NCI-H226 (cell line): ENCODE results near the gene SOWAHC.
"Not testable (repeated sequence)": the region's sequence is repeated elsewhere in the genome, so short reads cannot be mapped to it uniquely, and the experiment has no call there.

Experiments
- DNase-seq: peaks from one replicate; pipeline ENCODE4 v3.0.0-alpha.2; 2015

SOWAHC gene, protein sequence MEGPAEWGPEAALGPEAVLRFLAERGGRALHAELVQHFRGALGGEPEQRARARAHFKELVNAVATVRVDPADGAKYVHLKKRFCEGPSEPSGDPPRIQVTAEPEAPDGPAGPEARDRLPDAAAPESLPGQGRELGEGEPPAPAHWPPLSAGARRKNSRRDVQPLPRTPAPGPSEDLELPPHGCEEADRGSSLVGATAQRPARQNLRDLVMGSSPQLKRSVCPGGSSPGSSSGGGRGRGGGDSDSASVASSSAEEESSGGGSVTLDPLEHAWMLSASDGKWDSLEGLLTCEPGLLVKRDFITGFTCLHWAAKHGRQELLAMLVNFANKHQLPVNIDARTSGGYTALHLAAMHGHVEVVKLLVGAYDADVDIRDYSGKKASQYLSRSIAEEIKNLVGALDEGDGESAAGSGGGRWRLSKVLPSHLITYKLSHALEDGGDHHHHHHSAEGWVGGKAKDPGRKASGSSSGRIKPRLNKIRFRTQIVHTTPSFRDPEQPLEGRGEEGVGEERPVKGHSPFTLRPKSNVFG

DNA sequence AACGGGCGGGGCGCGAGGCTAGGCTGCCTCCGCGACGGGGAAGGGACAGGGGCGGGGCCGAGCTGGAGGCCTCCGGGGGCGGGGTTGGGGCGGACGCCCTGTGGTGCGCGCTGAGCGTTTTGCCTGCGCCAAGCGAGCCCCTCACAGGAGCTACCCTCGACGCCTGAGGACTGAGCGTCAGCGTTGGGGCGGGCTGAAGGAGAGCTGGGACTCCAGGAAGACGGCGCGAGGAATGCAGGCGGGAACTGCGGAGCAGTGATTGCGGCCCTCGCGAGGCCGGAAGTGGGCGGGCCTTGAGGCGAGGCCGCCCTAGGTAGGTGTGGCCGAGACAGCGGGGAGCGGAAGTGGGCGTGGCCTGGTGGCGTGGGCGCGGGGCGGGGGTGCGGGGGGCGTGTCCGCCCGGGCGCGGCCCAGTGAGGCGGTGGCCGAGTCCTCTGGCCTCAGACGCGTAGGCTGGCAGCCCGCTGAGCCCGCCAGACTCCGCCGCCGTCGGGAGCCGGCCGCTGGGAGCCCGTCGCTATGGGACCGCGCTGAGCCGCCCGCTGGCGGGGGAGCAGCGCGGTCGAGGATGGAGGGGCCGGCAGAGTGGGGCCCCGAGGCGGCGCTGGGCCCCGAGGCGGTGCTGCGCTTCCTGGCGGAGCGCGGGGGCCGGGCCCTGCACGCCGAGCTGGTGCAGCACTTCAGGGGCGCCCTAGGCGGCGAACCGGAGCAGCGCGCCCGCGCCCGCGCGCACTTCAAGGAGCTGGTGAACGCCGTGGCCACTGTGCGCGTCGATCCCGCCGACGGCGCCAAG lies at the start of gene SOWAHC, which contains the start of gene SEPTIN10:
SOWAHC (plus strand) TSS at position 443 of the 793 bp plus-strand sequence; CDS start at position 569, 126 bp downstream.
SEPTIN10 (minus strand) TSS at position 45 of the 793 bp plus-strand sequence. CDS start 139 bp downstream, outside the sequence.
- DNase-seq: peak; percentile 99

DNA sequence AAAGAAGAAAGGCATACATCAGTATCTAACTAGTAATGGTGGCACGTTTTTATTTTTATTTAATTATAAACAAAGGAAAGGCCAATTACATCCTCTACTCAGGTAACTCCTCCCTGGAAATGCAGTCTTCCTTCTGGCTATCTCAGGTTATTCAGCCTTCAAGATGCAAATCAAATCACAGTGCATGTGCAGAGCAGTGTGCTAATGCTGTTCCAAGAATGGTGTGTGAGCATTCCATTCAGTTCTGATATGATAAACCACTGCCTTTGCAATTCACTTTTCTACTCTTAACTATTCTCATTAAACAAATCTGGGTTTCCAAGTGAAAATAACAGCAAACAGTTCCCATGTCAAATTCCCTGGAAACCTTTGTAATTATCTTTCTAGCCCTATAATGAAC lies 38.8 kb upstream of the SOWAHC start:
- no peak for DNase-seq

DNA sequence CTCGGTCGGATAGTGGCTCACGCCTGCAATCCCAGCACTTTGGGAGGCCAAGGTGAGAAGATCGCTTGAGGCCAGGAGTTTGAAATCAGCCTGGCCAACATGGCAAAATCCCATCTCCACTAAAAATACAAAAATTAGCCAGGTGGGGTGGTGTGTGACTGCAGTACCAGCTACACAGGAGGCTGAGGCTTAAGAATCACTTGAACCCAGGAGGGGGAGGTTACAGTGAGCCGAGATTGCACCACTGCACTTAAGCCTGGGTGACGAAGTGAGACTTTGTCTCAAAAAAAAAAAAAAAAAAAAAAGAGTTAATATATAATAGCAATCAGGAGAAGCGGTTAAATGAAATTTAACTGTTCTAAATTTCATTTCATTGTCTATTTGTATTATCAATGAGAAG lies 36.5 kb upstream of the SOWAHC start:
- not testable (repeated sequence) for DNase-seq

DNA sequence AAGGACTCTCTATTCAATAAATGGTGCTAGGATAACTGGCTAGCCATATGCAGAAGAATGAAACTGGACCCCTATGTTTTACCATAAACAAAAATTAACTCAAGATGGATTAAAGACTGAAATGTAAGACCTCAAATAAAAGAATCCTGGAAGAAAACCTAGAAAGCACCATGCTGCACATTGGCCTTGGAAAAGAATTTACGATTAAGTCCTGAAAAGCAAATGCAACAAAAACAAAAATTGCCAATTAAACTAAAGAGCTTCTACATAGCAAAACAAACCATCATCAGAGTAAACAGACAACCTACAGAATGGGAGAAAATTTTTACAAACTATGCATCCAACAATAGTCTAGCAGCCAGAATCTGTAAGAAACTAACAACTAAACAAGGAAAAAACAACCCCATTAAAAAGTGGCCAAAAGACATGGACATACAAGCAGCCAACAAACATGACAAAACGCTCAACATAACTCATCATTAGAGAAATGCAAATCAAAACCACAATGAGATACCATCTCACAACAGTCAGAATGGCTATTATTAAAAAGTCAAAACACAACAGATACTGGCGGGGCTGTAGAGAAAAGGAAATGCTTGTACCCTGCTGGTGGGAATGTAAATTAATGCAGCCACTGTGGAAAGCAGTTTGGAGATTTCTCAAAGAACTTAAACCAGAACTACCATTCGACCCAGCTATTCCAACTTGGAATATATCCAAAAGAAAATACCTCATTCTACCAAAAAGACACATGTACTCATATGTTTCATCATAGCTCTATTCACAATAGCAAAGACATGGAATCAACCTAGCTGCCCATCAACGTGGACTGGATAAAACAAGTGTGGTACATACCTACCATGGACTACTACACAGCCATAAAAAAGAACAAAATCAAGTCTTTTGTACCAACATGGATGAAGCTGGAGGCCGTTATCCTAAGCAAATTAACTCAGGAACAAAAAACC lies 31.0 kb upstream of the SOWAHC start:
- DNase-seq: peak; percentile 6

DNA sequence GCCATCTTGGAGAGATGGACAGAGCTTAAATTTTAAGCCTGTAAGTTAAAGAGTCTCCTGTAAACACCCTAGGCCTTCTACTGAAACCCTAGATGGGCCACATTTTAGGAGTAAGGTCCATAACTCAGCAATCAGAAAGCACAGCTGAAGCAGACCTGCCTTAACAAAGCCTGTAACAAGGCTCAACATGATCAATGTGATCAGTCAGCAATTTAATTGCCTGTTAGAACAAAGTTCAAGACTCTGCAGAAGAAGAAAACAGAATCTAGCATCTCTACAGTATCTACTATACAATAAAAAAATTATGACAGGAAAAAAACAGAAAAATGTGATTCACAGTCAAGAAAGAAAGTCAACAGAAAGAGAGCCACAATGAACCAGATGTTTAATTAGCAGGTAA lies 27.5 kb upstream of the SOWAHC start:
- no peak for DNase-seq

DNA sequence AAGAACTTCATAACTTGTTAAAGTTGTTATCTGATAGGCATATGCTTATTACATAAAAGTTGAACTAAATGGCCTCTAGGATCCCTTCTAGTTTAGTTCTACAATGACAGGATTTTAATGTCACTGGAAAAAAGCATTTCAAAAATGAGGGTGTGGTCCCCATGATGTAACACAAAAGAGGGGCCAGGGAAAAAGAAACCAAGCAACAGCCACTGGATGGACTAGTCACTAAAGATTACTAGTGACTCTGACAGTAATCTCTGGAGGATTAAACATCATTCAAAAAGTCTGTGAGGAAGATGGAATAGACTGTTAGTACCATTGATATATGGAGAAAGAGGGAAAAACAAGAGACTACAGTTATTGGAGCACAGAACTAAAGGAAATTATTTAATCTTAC lies 23.0 kb upstream of the SOWAHC start:
- DNase-seq: no peak

DNA sequence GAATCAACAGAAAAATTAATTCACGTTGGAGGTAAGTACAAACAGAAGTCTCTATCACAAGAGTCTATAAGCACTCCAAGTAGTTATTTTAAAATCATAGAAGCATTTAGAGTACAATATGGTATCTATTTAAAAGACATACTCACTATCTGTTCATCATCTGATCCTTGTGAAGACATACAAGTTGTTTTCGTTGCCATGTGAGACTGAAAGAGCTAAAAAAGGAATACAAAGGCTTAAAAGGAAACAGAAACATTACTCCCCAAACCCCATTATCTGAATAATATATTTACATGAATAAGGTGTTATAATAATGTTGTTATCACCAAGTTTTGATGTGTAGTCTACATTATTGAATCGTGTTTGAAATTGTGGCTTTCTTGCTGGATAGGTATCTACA lies 21.3 kb upstream of the SOWAHC start:
- no peak for DNase-seq

DNA sequence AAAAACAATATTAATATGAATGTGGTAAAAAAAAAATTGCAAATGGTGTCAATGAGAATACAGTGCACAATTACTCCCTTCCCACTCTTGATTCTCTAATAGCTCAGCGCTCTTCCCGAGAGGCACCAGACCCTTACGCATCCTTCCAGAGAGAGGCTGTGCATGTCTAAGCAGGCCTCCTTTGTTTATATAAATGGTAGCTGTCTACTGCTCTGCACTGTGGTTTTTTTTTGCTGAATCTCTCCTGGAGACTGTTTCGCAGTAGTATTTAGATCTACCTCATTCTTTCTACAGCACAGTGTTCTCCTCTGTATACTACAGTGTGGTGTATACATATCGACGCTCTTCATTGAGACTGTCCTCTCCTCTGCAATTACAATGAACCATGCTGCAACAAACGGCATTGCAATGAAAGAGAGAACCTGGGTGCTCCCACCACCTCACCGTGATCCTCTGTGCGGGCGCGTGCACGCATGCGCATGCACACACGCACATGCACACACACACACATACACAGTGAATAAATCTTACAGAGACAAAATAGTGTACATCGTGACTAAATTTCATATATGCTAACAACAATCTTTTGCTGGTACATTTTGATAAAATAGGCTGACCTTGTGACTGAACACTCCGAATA lies 19.8 kb upstream of the SOWAHC start:
- DNase-seq: no peak

DNA sequence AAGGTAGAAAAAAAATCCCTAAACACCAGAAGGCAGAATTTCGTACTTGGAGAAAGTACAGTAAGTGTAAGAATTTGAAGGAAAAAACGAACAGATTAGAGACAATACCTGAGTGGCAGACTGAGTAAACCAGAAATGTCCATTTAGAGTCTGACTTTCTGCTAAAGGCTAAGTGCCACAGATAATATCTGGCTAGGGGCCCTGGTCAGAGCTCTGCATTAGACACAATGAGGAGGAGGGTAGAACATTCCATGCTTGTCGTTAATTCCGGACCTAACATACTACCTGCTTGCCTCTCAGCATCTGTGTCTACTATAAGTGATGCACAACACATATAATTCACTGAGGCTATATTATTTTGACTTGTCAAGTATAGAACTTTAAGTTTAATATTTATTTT lies 18.5 kb upstream of the SOWAHC start:
- DNase-seq: no peak

DNA sequence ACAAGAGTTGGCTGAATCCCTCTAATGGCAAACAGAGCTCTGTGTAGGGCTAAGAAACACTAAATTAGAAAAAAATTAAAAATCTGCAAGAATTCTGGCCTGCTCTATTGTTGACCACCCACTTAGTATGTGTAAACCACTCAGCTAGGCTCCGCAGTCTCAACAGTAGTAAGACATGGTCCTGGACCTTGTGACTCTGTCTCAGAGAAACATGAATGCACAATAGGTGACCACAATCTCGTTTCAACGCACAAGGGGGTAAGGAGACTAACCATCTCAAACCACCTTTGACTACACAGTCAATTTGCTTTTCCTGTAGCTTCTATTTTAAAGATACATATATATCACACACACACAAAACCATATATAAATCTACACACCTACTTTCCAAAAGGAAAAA lies 16.9 kb upstream of the SOWAHC start:
- no peak for DNase-seq

DNA sequence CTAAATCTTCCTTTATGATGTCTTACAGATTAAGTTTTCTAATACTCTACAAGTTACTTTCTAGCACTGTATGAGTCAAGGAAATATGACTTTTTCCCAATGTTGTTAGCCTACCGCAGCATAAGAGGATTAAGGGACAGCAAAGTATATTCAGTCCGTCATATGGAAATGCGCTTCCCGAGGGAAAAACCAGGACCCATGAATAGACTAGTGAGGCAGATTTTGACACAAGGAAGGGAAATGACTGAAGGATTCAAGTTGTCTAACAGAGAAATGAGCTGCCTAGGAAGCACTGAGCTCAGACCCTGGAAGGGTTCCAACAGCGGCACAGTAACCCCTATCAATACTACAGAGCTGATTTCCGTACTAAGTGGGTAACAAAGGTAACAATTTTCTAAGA lies 12.4 kb upstream of the SOWAHC start:
- no peak for DNase-seq

DNA sequence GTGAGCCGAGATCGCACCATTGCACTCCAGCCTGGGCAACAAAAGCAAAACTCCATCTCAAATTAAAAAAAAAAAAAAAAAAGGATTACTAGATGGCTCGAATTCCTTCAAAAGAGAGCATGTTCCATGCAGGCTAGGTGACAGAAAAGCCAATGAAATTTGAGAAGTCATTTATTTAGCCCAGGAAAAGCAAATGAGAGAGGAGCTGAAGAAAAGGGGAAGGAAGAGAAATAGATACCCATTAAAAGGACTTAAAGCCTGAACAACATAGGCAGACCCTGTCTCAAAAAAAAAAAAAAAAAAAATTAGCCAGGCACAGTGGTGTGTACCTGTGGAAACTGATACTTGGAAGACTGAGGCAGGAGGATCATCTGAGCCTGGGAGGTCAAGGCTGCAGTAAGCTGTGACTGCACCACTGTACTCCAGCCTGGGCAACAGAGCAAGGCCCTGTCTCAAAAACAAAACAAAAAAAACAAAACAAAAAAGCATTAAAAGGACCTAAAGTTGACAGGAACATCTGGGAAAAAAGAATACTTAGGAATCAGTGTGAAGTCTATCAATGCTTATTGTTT lies 11.5 kb upstream of the SOWAHC start:
- DNase-seq: no peak

DNA sequence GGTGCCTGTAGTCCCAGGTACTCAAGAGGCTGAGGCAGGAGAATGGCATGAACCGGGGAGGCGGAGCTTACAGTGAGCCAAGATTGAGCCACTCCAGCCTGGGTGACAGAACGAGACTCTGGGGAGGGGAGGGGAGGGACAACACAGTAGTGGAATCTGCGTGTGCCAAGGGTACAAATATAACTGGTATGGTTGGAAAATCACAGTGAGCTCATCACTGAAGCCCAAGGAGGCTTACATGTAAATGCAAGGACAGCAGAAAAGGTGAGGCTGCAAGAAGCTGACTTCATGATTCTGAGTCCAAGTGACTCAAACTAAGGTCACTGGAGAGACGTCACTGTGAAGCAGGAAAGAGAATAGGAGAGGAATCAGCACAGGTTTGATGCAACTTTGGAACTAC lies 9.6 kb upstream of the SOWAHC start:
- peak; percentile 70 for DNase-seq

DNA sequence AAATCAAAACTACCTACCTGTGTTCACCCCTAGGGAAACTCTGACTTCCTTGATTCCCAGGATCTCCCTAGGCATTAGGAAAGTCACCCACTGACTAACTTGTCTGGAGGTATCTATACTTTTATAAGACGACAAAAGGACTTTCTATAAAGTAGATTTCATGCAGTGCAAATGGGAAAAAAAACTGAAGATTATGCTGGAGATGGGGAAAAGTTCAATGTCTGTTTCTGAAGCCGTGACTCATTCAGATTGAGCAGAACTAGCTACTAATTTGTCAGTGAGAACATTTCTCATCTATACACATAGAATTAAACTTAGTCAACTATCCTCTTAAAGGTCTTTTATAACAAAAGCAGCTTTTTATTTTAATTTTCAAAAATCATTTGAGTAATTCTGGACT lies 6.4 kb upstream of the SOWAHC start:
- no peak for DNase-seq

DNA sequence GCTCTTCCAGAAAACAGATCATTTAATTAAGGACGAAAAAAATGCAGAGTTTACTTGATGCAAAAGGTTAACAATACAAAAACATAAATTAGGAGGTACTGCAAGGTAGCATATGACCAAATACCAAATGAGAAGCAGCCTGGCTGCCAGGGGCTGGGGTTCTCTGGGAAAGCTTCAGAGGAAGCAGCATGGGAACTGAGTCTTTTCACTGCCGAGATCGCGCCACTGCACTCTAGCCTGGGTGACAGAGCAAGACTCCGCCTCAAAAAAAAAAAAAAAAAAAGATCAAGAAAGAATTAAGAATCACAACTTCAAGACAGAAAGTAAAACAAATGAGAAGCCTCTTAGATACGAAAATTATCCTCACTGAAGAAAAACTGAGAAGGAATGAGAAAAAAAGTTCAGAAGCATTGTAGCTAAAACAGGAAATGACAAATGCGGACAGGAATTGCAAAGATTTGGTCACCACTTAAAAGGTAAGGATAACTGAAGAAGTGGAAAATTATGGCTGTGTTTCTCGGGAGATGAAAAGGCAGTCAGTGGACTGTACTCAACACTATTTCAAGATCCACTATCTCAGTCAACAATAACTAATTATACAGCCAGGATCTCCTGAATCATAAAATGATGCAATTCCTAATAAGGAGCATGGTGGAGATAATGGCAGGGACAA lies 4.7 kb upstream of the SOWAHC start:
- peak; percentile 59 for DNase-seq

DNA sequence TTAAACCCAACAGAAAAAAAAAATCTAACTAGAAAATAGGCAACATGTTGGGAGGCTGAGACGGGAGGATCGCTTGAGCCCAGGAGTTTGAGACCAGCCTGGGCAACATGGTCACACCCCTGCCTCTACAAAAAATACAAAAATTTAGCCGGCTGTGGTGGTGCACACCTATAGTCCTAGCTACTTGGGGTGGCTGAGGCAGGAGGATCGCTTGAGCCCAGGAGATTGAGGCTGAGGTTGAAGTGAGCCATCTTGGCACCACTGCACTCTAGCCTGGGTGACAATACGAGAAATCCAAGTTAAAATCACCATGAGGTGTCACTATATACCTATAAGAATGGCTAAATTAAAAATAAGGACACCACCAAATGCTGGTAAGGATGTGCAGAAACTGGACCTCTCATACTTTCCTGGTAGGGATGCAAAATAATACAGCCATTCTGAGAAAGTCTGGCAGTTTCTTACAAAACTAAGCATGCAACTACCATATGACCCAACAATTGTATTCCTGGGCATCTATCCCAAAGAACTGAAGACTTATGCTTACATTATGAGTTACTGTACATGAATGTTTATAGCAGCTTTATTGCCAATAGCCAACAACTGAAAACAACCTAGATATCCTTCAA lies 2.6 kb upstream of the SOWAHC start:
- DNase-seq: peak; percentile 32

DNA sequence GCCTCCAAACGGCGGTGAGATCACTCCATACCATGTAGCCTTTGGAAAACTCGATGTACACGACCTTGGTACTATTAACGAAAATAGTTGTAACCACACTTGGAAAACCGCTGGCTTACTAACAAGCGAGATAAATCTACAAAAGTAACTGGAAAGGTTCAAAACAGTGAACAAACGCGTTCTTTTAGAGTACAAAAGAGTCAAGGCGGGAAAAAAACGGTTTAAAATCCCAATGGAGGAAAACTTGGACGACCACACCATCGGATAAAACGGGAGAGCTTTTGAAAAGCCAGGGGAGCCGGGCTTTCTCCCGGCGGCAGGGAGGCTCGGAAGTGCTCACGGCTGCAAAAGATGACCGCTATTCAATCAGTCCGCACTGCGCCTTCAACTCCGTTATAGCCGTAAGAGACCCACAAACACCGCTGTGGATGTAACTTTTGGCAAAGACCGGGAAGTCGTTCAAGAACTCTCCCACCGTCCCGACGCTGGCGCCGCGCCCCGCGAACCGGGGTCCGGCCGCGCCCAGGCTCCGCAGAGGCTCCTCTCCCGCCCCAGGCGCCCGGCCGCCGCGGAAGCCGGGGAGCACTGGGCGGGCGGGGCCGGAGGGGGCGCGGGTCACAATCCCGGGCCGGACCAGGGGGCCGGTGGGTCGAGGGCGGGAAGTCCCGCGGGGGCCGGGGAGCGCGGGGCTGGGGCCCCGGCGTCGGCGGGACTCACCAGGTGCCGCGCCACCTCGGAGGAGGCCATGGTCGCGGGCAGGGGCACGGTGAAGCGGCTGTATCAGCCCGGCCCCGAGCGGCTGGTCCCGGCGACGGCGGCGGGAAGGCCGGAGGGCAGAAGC lies 863 bp upstream of the SOWAHC start:
- peak; percentile 36 for DNase-seq

DNA sequence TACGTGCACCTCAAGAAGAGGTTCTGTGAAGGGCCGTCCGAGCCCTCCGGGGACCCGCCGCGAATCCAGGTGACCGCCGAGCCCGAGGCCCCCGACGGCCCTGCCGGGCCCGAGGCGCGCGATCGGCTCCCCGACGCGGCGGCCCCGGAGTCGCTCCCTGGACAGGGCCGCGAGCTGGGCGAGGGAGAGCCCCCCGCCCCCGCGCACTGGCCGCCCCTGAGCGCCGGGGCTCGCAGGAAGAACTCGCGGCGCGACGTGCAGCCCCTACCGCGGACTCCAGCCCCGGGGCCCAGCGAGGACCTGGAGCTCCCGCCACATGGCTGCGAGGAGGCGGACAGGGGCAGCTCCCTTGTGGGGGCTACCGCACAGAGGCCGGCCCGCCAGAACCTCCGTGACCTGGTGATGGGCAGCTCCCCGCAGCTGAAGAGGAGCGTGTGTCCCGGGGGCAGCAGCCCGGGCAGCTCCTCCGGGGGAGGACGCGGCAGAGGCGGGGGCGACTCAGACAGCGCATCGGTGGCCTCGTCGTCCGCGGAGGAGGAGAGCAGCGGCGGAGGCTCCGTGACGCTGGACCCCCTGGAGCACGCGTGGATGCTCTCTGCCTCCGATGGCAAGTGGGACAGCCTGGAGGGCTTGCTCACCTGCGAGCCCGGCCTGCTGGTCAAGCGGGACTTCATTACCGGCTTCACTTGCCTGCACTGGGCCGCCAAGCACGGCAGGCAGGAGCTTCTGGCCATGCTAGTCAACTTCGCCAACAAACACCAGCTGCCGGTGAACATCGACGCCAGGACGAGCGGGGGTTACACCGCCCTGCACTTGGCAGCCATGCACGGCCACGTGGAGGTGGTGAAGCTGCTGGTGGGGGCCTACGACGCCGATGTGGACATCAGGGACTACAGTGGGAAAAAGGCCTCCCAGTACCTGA lies 812 bp downstream of the SOWAHC start:
- no peak for DNase-seq
